ENCODE data around the gene RBM5.

GRCh38 chr3:50100386-50100785 lies 11.7 kb downstream of the RBM5 start:
- no peak for TF ChIP-seq CTCF (IDR thresholded peaks at IDR 0.05; ENCODE audit: low read length)
- no peak for TF ChIP-seq EZH2 (IDR thresholded peaks at IDR 0.05; ENCODE audit: borderline replicate concordance, low read length)

Measured in OCI-LY1 (cell line).